GM23338 (cell line): ENCODE data around the gene MED12L.

Source experiments
- CREB1 ChIP-seq: fragments of 250-450 bp; sonication (Bioruptor Pico); IDR thresholded peaks from 2 replicates; pipeline ENCODE4 v1.5.0; 2020; ENCODE audit warnings: low read depth, mild to moderate bottlenecking, moderate library complexity
- EZH2 ChIP-seq: fragments of 200-600 bp; sonication (generic); IDR thresholded peaks from one replicate; pipeline ENCODE4 v1.8.0; 2017; ENCODE audit warnings: antibody characterized with exemption, mild to moderate bottlenecking, low read depth; ENCODE audit not compliant: unreplicated experiment
- EZH2phosphoT487 ChIP-seq: fragments of 200-600 bp; sonication (generic); IDR thresholded peaks from one replicate; pipeline ENCODE4 v1.8.1; 2018; ENCODE audit warnings: antibody characterized with exemption; ENCODE audit not compliant: unreplicated experiment
- JUNB ChIP-seq: IDR thresholded peaks from one replicate; pipeline ENCODE4 v1.6.1; 2016; ENCODE audit warnings: antibody characterized with exemption; ENCODE audit not compliant: unreplicated experiment
- NANOG ChIP-seq: IDR thresholded peaks from 2 replicates; pipeline ENCODE4 v1.6.1; 2016; ENCODE audit warnings: antibody characterized with exemption, borderline replicate concordance
- POLR2AphosphoS5 ChIP-seq: IDR thresholded peaks from 2 replicates; pipeline ENCODE4 v1.6.1; 2016; ENCODE audit warnings: antibody characterized with exemption, low read depth
- STAT1 ChIP-seq: IDR thresholded peaks from one replicate; pipeline ENCODE4 v1.6.1; 2016; ENCODE audit warnings: antibody characterized with exemption; ENCODE audit not compliant: unreplicated experiment
- ZNF114 ChIP-seq: fragments of 250-450 bp; sonication (Bioruptor Pico); IDR thresholded peaks from 2 replicates; pipeline ENCODE4 v1.5.0; 2020; ENCODE audit warnings: mild to moderate bottlenecking, moderate library complexity
- ZNF331 ChIP-seq: fragments of 250-450 bp; sonication (Bioruptor Pico); IDR thresholded peaks from 2 replicates; pipeline ENCODE4 v1.5.0; 2020; ENCODE audit warnings: low read depth, mild to moderate bottlenecking, moderate library complexity
- TF ChIP-seq, protein P1 (sequence below), 2 experiments: fragments of 200-600 bp in 1 of 2; sonication (generic) in 1 of 2; conservative IDR thresholded peaks; 2 replicates each; pipeline versions ENCODE4 v1.5.1 to v1.6.1; 2016 to 2017; ENCODE audit warnings: antibody characterized with exemption in 2 of 2, low read depth in 2 of 2, mild to moderate bottlenecking in 2 of 2, moderate library complexity in 1 of 2
- TF ChIP-seq, protein P2 (sequence below): IDR thresholded peaks from one replicate; pipeline ENCODE4 v1.6.1; 2018; ENCODE audit warnings: antibody characterized with exemption; ENCODE audit not compliant: unreplicated experiment
- TF ChIP-seq, protein P3 (sequence below): fragments of 250-450 bp; sonication (Bioruptor Pico); IDR thresholded peaks from 2 replicates; pipeline ENCODE4 v1.5.0; 2020; ENCODE audit warnings: mild to moderate bottlenecking, moderate library complexity
- TF ChIP-seq, protein P4 (sequence below): IDR thresholded peaks from 2 replicates; pipeline ENCODE4 v1.6.1; 2016; ENCODE audit warnings: antibody characterized with exemption

DNA sequence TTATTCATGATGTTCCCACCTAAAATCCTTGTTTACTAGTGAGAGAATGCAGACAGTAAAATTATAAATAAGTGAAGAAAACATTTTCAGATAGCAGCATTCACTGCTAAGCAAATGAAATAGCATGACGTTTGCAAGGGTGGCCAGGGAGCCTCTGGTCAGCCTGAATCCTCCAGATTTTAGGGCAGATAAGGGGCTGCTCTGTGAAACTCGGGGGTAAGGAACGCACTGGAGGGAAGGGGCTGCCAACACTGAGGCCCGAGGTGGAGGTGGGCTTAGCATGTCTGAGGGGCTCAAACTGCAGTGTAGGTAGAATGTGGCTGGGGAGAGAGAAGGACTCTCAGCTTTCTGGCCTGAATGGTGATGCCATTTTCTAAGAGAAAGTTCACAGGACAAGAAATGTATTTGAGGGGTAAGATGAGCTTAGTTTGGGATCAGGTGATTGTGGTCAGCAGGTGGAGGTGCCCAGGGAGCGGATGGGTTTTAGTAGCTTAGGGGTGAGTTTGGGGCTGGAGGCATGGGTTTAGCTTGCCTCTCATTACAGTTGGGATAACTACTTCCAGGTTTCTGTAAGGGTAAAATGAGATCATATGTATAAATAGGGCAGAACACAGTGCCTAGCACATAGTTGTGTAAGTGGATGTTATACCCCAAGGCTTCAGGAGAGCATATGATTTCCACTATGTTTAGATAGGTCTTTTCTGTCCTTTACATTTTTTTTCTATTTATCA lies 97.0 kb downstream of the MED12L start:
- TF ChIP-seq POLR2AphosphoS5 (no peak), EZH2 (no peak), CREB1 (no peak), EZH2phosphoT487 (no peak), JUNB (no peak), ZNF114 (CRISPR knock-in tag) (no peak), NANOG (no peak), STAT1 (no peak), ZNF331 (CRISPR knock-in tag) (no peak)
- TF ChIP-seq, protein P1, sequence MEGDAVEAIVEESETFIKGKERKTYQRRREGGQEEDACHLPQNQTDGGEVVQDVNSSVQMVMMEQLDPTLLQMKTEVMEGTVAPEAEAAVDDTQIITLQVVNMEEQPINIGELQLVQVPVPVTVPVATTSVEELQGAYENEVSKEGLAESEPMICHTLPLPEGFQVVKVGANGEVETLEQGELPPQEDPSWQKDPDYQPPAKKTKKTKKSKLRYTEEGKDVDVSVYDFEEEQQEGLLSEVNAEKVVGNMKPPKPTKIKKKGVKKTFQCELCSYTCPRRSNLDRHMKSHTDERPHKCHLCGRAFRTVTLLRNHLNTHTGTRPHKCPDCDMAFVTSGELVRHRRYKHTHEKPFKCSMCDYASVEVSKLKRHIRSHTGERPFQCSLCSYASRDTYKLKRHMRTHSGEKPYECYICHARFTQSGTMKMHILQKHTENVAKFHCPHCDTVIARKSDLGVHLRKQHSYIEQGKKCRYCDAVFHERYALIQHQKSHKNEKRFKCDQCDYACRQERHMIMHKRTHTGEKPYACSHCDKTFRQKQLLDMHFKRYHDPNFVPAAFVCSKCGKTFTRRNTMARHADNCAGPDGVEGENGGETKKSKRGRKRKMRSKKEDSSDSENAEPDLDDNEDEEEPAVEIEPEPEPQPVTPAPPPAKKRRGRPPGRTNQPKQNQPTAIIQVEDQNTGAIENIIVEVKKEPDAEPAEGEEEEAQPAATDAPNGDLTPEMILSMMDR (conservative IDR thresholded peaks at IDR 0.05; ENCODE audit: low read depth in 2 of 2), result no peak
- TF ChIP-seq, protein P2, sequence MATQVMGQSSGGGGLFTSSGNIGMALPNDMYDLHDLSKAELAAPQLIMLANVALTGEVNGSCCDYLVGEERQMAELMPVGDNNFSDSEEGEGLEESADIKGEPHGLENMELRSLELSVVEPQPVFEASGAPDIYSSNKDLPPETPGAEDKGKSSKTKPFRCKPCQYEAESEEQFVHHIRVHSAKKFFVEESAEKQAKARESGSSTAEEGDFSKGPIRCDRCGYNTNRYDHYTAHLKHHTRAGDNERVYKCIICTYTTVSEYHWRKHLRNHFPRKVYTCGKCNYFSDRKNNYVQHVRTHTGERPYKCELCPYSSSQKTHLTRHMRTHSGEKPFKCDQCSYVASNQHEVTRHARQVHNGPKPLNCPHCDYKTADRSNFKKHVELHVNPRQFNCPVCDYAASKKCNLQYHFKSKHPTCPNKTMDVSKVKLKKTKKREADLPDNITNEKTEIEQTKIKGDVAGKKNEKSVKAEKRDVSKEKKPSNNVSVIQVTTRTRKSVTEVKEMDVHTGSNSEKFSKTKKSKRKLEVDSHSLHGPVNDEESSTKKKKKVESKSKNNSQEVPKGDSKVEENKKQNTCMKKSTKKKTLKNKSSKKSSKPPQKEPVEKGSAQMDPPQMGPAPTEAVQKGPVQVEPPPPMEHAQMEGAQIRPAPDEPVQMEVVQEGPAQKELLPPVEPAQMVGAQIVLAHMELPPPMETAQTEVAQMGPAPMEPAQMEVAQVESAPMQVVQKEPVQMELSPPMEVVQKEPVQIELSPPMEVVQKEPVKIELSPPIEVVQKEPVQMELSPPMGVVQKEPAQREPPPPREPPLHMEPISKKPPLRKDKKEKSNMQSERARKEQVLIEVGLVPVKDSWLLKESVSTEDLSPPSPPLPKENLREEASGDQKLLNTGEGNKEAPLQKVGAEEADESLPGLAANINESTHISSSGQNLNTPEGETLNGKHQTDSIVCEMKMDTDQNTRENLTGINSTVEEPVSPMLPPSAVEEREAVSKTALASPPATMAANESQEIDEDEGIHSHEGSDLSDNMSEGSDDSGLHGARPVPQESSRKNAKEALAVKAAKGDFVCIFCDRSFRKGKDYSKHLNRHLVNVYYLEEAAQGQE, result no peak
- TF ChIP-seq, protein P3, sequence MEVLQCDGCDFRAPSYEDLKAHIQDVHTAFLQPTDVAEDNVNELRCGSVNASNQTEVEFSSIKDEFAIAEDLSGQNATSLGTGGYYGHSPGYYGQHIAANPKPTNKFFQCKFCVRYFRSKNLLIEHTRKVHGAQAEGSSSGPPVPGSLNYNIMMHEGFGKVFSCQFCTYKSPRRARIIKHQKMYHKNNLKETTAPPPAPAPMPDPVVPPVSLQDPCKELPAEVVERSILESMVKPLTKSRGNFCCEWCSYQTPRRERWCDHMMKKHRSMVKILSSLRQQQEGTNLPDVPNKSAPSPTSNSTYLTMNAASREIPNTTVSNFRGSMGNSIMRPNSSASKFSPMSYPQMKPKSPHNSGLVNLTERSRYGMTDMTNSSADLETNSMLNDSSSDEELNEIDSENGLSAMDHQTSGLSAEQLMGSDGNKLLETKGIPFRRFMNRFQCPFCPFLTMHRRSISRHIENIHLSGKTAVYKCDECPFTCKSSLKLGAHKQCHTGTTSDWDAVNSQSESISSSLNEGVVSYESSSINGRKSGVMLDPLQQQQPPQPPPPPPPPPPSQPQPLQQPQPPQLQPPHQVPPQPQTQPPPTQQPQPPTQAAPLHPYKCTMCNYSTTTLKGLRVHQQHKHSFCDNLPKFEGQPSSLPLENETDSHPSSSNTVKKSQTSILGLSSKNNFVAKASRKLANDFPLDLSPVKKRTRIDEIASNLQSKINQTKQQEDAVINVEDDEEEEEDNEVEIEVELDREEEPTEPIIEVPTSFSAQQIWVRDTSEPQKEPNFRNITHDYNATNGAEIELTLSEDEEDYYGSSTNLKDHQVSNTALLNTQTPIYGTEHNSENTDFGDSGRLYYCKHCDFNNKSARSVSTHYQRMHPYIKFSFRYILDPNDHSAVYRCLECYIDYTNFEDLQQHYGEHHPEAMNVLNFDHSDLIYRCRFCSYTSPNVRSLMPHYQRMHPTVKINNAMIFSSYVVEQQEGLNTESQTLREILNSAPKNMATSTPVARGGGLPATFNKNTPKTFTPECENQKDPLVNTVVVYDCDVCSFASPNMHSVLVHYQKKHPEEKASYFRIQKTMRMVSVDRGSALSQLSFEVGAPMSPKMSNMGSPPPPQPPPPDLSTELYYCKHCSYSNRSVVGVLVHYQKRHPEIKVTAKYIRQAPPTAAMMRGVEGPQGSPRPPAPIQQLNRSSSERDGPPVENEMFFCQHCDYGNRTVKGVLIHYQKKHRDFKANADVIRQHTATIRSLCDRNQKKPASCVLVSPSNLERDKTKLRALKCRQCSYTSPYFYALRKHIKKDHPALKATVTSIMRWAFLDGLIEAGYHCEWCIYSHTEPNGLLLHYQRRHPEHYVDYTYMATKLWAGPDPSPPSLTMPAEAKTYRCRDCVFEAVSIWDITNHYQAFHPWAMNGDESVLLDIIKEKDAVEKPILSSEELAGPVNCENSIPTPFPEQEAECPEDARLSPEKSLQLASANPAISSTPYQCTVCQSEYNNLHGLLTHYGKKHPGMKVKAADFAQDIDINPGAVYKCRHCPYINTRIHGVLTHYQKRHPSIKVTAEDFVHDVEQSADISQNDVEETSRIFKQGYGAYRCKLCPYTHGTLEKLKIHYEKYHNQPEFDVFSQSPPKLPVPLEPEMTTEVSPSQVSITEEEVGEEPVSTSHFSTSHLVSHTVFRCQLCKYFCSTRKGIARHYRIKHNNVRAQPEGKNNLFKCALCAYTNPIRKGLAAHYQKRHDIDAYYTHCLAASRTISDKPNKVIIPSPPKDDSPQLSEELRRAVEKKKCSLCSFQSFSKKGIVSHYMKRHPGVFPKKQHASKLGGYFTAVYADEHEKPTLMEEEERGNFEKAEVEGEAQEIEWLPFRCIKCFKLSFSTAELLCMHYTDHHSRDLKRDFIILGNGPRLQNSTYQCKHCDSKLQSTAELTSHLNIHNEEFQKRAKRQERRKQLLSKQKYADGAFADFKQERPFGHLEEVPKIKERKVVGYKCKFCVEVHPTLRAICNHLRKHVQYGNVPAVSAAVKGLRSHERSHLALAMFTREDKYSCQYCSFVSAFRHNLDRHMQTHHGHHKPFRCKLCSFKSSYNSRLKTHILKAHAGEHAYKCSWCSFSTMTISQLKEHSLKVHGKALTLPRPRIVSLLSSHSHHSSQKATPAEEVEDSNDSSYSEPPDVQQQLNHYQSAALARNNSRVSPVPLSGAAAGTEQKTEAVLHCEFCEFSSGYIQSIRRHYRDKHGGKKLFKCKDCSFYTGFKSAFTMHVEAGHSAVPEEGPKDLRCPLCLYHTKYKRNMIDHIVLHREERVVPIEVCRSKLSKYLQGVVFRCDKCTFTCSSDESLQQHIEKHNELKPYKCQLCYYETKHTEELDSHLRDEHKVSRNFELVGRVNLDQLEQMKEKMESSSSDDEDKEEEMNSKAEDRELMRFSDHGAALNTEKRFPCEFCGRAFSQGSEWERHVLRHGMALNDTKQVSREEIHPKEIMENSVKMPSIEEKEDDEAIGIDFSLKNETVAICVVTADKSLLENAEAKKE (CRISPR knock-in tag), result no peak
- TF ChIP-seq, protein P4, sequence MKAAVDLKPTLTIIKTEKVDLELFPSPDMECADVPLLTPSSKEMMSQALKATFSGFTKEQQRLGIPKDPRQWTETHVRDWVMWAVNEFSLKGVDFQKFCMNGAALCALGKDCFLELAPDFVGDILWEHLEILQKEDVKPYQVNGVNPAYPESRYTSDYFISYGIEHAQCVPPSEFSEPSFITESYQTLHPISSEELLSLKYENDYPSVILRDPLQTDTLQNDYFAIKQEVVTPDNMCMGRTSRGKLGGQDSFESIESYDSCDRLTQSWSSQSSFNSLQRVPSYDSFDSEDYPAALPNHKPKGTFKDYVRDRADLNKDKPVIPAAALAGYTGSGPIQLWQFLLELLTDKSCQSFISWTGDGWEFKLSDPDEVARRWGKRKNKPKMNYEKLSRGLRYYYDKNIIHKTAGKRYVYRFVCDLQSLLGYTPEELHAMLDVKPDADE, result no peak
